Ovary (tissue), 3 donors: ENCODE measurements around the gene METRNL.

Source experiments
- CTCF ChIP-seq, 3 donors: fragments of 450-650 bp in 2 of 3; fragments of 200-600 bp in 1 of 3; IDR thresholded peaks; one replicate each; pipeline versions ENCODE4 v1.5.1 to v1.8.0; 2016 to 2022; ENCODE audit warnings: antibody characterized with exemption in 3 of 3, mild to moderate bottlenecking in 1 of 3
- EP300 ChIP-seq: sonication (generic); formaldehyde crosslinking; IDR thresholded peaks from one replicate; pipeline ENCODE4 v1.6.1; 2017; ENCODE audit warnings: antibody characterized with exemption
- POLR2A ChIP-seq: fragments of 450-650 bp; IDR thresholded peaks from one replicate; pipeline ENCODE4 v1.6.1; 2017; ENCODE audit warnings: antibody characterized with exemption, mild to moderate bottlenecking, moderate library complexity
- donor health status: DM: no; HTN: no; CAD: no.

- TF ChIP-seq CTCF (IDR thresholded peaks at IDR 0.05) (no peak), POLR2A (no peak), EP300 (no peak)
Observed at GRCh38 chr17:83117583-83117982, 38.2 kb downstream of the METRNL start.
